ENCODE measurements around the gene RAB3GAP2.

GRCh38 chr1:220159041-220159440 lies 113.2 kb downstream of the RAB3GAP2 start:
- TF ChIP-seq LEF1 (IDR thresholded peaks at IDR 0.05; ENCODE audit: borderline replicate concordance) (no peak), BHLHE40 (IDR thresholded peaks at IDR 0.05; ENCODE audit: borderline replicate concordance) (no peak), L3MBTL2 (conservative IDR thresholded peaks at IDR 0.05) (no peak), FOXK2 (IDR thresholded peaks at IDR 0.05) (no peak), FOXA1 (IDR thresholded peaks at IDR 0.05) (no peak), SUZ12 (IDR thresholded peaks at IDR 0.05) (no peak), CTBP1 (IDR thresholded peaks at IDR 0.05; ENCODE audit: borderline replicate concordance) (no peak), SP1 (IDR thresholded peaks at IDR 0.05) (no peak), NFRKB (IDR thresholded peaks at IDR 0.05) (no peak), ARNT (IDR thresholded peaks at IDR 0.05) (no peak)

All from HEK293T (cell line).